GM12878 (cell line): Measurements from ENCODE around the gene SIGMAR1. TPM values are rescaled to one million over a fixed set of nuclear protein-coding genes. Genes with fewer than 3 reads are reported as not detected.

Experiments used
- FOXM1 ChIP-seq: IDR thresholded peaks from 2 replicates; pipeline ENCODE4 v1.6.1; 2012; ENCODE audit warnings: low read depth, mild to moderate bottlenecking, inconsistent platforms, low read length, moderate library complexity
- LARP7 ChIP-seq: fragments of 450-650 bp; IDR thresholded peaks from 2 replicates; pipeline ENCODE4 v1.6.1; 2017; ENCODE audit warnings: mild to moderate bottlenecking
- SMARCA5 ChIP-seq: fragments of 450-650 bp; IDR thresholded peaks from 2 replicates; pipeline ENCODE4 v1.6.1; 2017; ENCODE audit warnings: mild to moderate bottlenecking
- polyA plus RNA-seq, 11 experiments: library from polyadenylated mRNA; depleted of rRNA in 4 of 11; unstranded in 6 of 11; stranded (reverse) in 5 of 11; fragments of >200 nt; fragmentation: Nextera tagmentation in 4 of 11; fragmentation: Illumina TruSeq in 1 of 11; extraction: Ambion mirVana in 4 of 11; extraction: Trizol in 1 of 11; gene quantifications; 1 replicate in 1 of 11; 2 replicates in 10 of 11; pipeline versions ENCODE4 v1.2.1 to v1.2.3, GENCODE V29; 2011 to 2016; ENCODE audit warnings: inconsistent platforms in 2 of 11, missing spikeins in 2 of 11, low read depth in 1 of 11
- small RNA-seq: library from RNA; depleted of rRNA; stranded (forward); fragments of <200 nt; gene quantifications from one replicate; pipeline ENCODE3, GENCODE V24; 2014
- total RNA-seq, 4 experiments: library from RNA; depleted of rRNA in 3 of 4; stranded (reverse); fragments of >200 nt in 3 of 4; fragmentation: Illumina TruSeq in 1 of 4; extraction: Trizol in 1 of 4; gene quantifications; 2 replicates each; pipeline versions ENCODE4 v1.2.1 to v1.2.3, GENCODE V29; 2013 to 2021
- TF ChIP-seq, protein P1 (sequence below): fragments of 150-350 bp; IDR thresholded peaks from 2 replicates; pipeline ENCODE4 v1.6.1; 2014; ENCODE audit warnings: mild to moderate bottlenecking, low read depth, low read length

The SIGMAR1 gene
- total and polyA plus RNA-seq, 10 of the 15 experiments (the other 5 are each of a cell fraction or from before 2014, with no cell fraction given) = 7.1 to 133 (median 69.5) TPM

- TF ChIP-seq, protein P1, sequence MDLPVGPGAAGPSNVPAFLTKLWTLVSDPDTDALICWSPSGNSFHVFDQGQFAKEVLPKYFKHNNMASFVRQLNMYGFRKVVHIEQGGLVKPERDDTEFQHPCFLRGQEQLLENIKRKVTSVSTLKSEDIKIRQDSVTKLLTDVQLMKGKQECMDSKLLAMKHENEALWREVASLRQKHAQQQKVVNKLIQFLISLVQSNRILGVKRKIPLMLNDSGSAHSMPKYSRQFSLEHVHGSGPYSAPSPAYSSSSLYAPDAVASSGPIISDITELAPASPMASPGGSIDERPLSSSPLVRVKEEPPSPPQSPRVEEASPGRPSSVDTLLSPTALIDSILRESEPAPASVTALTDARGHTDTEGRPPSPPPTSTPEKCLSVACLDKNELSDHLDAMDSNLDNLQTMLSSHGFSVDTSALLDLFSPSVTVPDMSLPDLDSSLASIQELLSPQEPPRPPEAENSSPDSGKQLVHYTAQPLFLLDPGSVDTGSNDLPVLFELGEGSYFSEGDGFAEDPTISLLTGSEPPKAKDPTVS = no peak
- TF ChIP-seq LARP7 = no peak
- TF ChIP-seq SMARCA5 = no peak
- TF ChIP-seq FOXM1 = no peak
Measured at GRCh38 chr9:34584970-34585369, 52.6 kb downstream of the SIGMAR1 start (continued).

Small RNA genes lying within 50 kb of the gene (small RNA-seq; reads per million reads assigned to genes)
- not detected for gene CCL27

Other genes starting within 250 kb of the SIGMAR1 start
Only the 7 nearest of the 12 such genes appear.
- not detected in 2 replicates for gene CNTFR, start 48.1 kb downstream of the SIGMAR1 start, total RNA-seq (2014; rRNA removed)
- gene CNTFR, start 48.1 kb downstream of the SIGMAR1 start, total RNA-seq (2014; rRNA removed; fragmentation: Illumina TruSeq; extraction: Trizol) = not detected in 2 replicates
- not detected in 2 replicates for gene CNTFR, start 48.1 kb downstream of the SIGMAR1 start, total RNA-seq (2021)
- gene CNTFR, start 48.1 kb downstream of the SIGMAR1 start, polyA plus RNA-seq (2011; rRNA removed) = not detected in 2 replicates
- gene CNTFR, start 48.1 kb downstream of the SIGMAR1 start, polyA plus RNA-seq (2014; fragmentation: Illumina TruSeq; extraction: Trizol) = not detected in 2 replicates
- gene CNTFR, start 48.1 kb downstream of the SIGMAR1 start, polyA plus RNA-seq (2014; fragmentation: Nextera tagmentation; extraction: Ambion mirVana) = not detected
- gene CNTFR, start 48.1 kb downstream of the SIGMAR1 start, polyA plus RNA-seq (2014; rRNA removed) = not detected in 2 replicates
- gene CNTFR, start 48.1 kb downstream of the SIGMAR1 start, polyA plus RNA-seq (2016; fragmentation: Nextera tagmentation; extraction: Ambion mirVana) = not detected
- gene RPP25L, start 25.7 kb downstream of the SIGMAR1 start, total RNA-seq (2014; rRNA removed) = 28.0 and 30.2 TPM in 2 replicates
- 14.0 and 14.3 TPM in 2 replicates for gene RPP25L, start 25.7 kb downstream of the SIGMAR1 start, total RNA-seq (2014; rRNA removed; fragmentation: Illumina TruSeq; extraction: Trizol)
- gene RPP25L, start 25.7 kb downstream of the SIGMAR1 start, total RNA-seq (2021) = 18.4 and 19.0 TPM in 2 replicates
- 7.8 and 12.9 TPM in 2 replicates for gene RPP25L, start 25.7 kb downstream of the SIGMAR1 start, polyA plus RNA-seq (2011; rRNA removed)
- 2.9 and 8.5 TPM in 2 replicates for gene RPP25L, start 25.7 kb downstream of the SIGMAR1 start, polyA plus RNA-seq (2014; fragmentation: Illumina TruSeq; extraction: Trizol)
- gene RPP25L, start 25.7 kb downstream of the SIGMAR1 start, polyA plus RNA-seq (2014; fragmentation: Nextera tagmentation; extraction: Ambion mirVana) = 10 to 100 TPM in 1 of 2 experiments, 1 to 10 TPM in 1; 7.7 to 14.7 TPM
- 26.6 and 36.3 TPM in 2 replicates for gene RPP25L, start 25.7 kb downstream of the SIGMAR1 start, polyA plus RNA-seq (2014; rRNA removed)
- 10 to 100 TPM; 26.1 to 26.2 TPM for gene RPP25L, start 25.7 kb downstream of the SIGMAR1 start, polyA plus RNA-seq (2016; fragmentation: Nextera tagmentation; extraction: Ambion mirVana)
- 87.3 and 103 TPM in 2 replicates for gene DCTN3, start 17.3 kb downstream of the SIGMAR1 start, total RNA-seq (2014; rRNA removed)
- gene DCTN3, start 17.3 kb downstream of the SIGMAR1 start, total RNA-seq (2014; rRNA removed; fragmentation: Illumina TruSeq; extraction: Trizol) = 43.2 and 45.6 TPM in 2 replicates
- gene DCTN3, start 17.3 kb downstream of the SIGMAR1 start, total RNA-seq (2021) = 74.6 and 79.1 TPM in 2 replicates
- 56.5 and 75.6 TPM in 2 replicates for gene DCTN3, start 17.3 kb downstream of the SIGMAR1 start, polyA plus RNA-seq (2011; rRNA removed)
- gene DCTN3, start 17.3 kb downstream of the SIGMAR1 start, polyA plus RNA-seq (2014; fragmentation: Illumina TruSeq; extraction: Trizol) = 26.9 and 57.8 TPM in 2 replicates
- 10 to 100 TPM; 19.0 to 52.0 TPM for gene DCTN3, start 17.3 kb downstream of the SIGMAR1 start, polyA plus RNA-seq (2014; fragmentation: Nextera tagmentation; extraction: Ambion mirVana)
- 66.7 and 68.0 TPM in 2 replicates for gene DCTN3, start 17.3 kb downstream of the SIGMAR1 start, polyA plus RNA-seq (2014; rRNA removed)
- gene DCTN3, start 17.3 kb downstream of the SIGMAR1 start, polyA plus RNA-seq (2016; fragmentation: Nextera tagmentation; extraction: Ambion mirVana) = 100 to 1,000 TPM; 101 to 120 TPM
- not detected in 2 replicates for gene ARID3C, start 8.7 kb downstream of the SIGMAR1 start, total RNA-seq (2014; rRNA removed)
- not detected in 2 replicates for gene ARID3C, start 8.7 kb downstream of the SIGMAR1 start, total RNA-seq (2014; rRNA removed; fragmentation: Illumina TruSeq; extraction: Trizol)
- gene ARID3C, start 8.7 kb downstream of the SIGMAR1 start, total RNA-seq (2021) = 0.24 TPM in 1 of 2 replicates, not detected in the other
- not detected in 2 replicates for gene ARID3C, start 8.7 kb downstream of the SIGMAR1 start, polyA plus RNA-seq (2011; rRNA removed)
- not detected in 2 replicates for gene ARID3C, start 8.7 kb downstream of the SIGMAR1 start, polyA plus RNA-seq (2014; fragmentation: Illumina TruSeq; extraction: Trizol)
- not detected for gene ARID3C, start 8.7 kb downstream of the SIGMAR1 start, polyA plus RNA-seq (2014; fragmentation: Nextera tagmentation; extraction: Ambion mirVana)
- gene ARID3C, start 8.7 kb downstream of the SIGMAR1 start, polyA plus RNA-seq (2014; rRNA removed) = not detected in 2 replicates
- gene ARID3C, start 8.7 kb downstream of the SIGMAR1 start, polyA plus RNA-seq (2016; fragmentation: Nextera tagmentation; extraction: Ambion mirVana) = not detected
- gene GALT, start 8.9 kb upstream of the SIGMAR1 start, total RNA-seq (2014; rRNA removed) = 30.3 and 31.0 TPM in 2 replicates
- gene GALT, start 8.9 kb upstream of the SIGMAR1 start, total RNA-seq (2014; rRNA removed; fragmentation: Illumina TruSeq; extraction: Trizol) = 9.3 and 10.3 TPM in 2 replicates
- 26.2 and 30.8 TPM in 2 replicates for gene GALT, start 8.9 kb upstream of the SIGMAR1 start, total RNA-seq (2021)
- gene GALT, start 8.9 kb upstream of the SIGMAR1 start, polyA plus RNA-seq (2011; rRNA removed) = 10.5 and 21.6 TPM in 2 replicates
- 14.5 and 16.9 TPM in 2 replicates for gene GALT, start 8.9 kb upstream of the SIGMAR1 start, polyA plus RNA-seq (2014; fragmentation: Illumina TruSeq; extraction: Trizol)
- 10 to 100 TPM; 22.8 to 24.9 TPM for gene GALT, start 8.9 kb upstream of the SIGMAR1 start, polyA plus RNA-seq (2014; fragmentation: Nextera tagmentation; extraction: Ambion mirVana)
- 30.2 and 41.6 TPM in 2 replicates for gene GALT, start 8.9 kb upstream of the SIGMAR1 start, polyA plus RNA-seq (2014; rRNA removed)
- gene GALT, start 8.9 kb upstream of the SIGMAR1 start, polyA plus RNA-seq (2016; fragmentation: Nextera tagmentation; extraction: Ambion mirVana) = 10 to 100 TPM; 28.8 to 34.1 TPM
- gene IL11RA, start 14.4 kb upstream of the SIGMAR1 start, total RNA-seq (2014; rRNA removed) = 1.5 and 2.9 TPM in 2 replicates
- gene IL11RA, start 14.4 kb upstream of the SIGMAR1 start, total RNA-seq (2014; rRNA removed; fragmentation: Illumina TruSeq; extraction: Trizol) = 1.7 and 2.6 TPM in 2 replicates
- 4.8 and 5.8 TPM in 2 replicates for gene IL11RA, start 14.4 kb upstream of the SIGMAR1 start, total RNA-seq (2021)
- 3.5 and 5.7 TPM in 2 replicates for gene IL11RA, start 14.4 kb upstream of the SIGMAR1 start, polyA plus RNA-seq (2011; rRNA removed)
- 2.6 and 2.8 TPM in 2 replicates for gene IL11RA, start 14.4 kb upstream of the SIGMAR1 start, polyA plus RNA-seq (2014; fragmentation: Illumina TruSeq; extraction: Trizol)
- gene IL11RA, start 14.4 kb upstream of the SIGMAR1 start, polyA plus RNA-seq (2014; fragmentation: Nextera tagmentation; extraction: Ambion mirVana) = under 1 TPM; 0.32 to 0.47 TPM
- 5.2 and 5.7 TPM in 2 replicates for gene IL11RA, start 14.4 kb upstream of the SIGMAR1 start, polyA plus RNA-seq (2014; rRNA removed)
- gene IL11RA, start 14.4 kb upstream of the SIGMAR1 start, polyA plus RNA-seq (2016; fragmentation: Nextera tagmentation; extraction: Ambion mirVana) = 1 to 10 TPM; 1.1 to 1.5 TPM
- gene CCL27, start 24.9 kb upstream of the SIGMAR1 start, total RNA-seq (2014; rRNA removed) = not detected in 2 replicates
- gene CCL27, start 24.9 kb upstream of the SIGMAR1 start, total RNA-seq (2014; rRNA removed; fragmentation: Illumina TruSeq; extraction: Trizol) = not detected in 2 replicates
- not detected in 2 replicates for gene CCL27, start 24.9 kb upstream of the SIGMAR1 start, total RNA-seq (2021)
- not detected in 2 replicates for gene CCL27, start 24.9 kb upstream of the SIGMAR1 start, polyA plus RNA-seq (2011; rRNA removed)
- gene CCL27, start 24.9 kb upstream of the SIGMAR1 start, polyA plus RNA-seq (2014; fragmentation: Illumina TruSeq; extraction: Trizol) = not detected in 2 replicates
- gene CCL27, start 24.9 kb upstream of the SIGMAR1 start, polyA plus RNA-seq (2014; fragmentation: Nextera tagmentation; extraction: Ambion mirVana) = under 1 TPM in 1 of 2 experiments, not detected in 1; 0.45 TPM
- gene CCL27, start 24.9 kb upstream of the SIGMAR1 start, polyA plus RNA-seq (2014; rRNA removed) = not detected in 2 replicates
- not detected for gene CCL27, start 24.9 kb upstream of the SIGMAR1 start, polyA plus RNA-seq (2016; fragmentation: Nextera tagmentation; extraction: Ambion mirVana)